Measurements from ENCODE around the gene GAREM2.

DNA sequence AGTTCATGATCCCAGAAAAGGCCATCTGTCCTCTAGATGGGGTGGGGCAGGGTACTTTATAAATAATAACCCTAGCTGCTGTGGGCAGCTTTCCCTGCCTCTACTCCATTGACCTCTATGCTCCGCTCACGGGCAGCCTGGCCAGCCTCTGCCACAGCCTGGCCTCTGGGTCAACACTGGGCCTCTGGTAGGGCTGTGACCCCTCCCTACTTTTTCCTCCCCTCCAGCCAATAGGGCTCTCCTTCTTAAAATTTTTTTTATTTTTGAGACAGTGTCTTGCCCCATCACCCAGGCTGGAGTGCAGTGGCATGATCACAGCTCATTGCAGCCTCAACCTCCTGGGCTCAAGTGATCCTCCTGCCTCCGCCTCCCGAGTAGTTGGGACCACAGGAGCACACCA, 4.1 kb upstream of the GAREM2 start:
- TF ChIP-seq TAF1 (IDR thresholded peaks at IDR 0.05; ENCODE audit: borderline replicate concordance, low read depth, low read length) (no peak), POLR2A (IDR thresholded peaks at IDR 0.05; ENCODE audit: low read depth, low read length) (no peak)

Measured in GM12892 (cell line).